Measurements from ENCODE around the gene TBC1D5. TPM values are rescaled to one million over a fixed set of nuclear protein-coding genes. Genes with fewer than 3 reads are reported as not detected.

The TBC1D5 gene
- total RNA-seq, 1 donor from 2014 or later, result 106 TPM

- no peaks in the 10 kb centered on the region for H3K27me3 Mint-ChIP-seq
- peaks cover 50% of the 10 kb centered on the region for H3K36me3 Mint-ChIP-seq (ENCODE audit: low read depth)
- no peak overlapping the region for H3K27ac Mint-ChIP-seq
- peaks cover 17% of the 10 kb centered on the region for H3K4me1 Mint-ChIP-seq
- no peak for TF ChIP-seq CTCF (IDR thresholded peaks at IDR 0.05)
- ChIA-PET CTCF (interaction anchor here (0.6 kb wide), 1 partner anchor 613 kb away, joined by 6 read pairs; no protein-coding TSS in a partner anchor), POLR2A (no interaction called here)
- no peak for ATAC-seq (ENCODE audit: low read depth)
- H3K4me3 Mint-ChIP-seq, result no peak overlapping the region
- H3K9me3 Mint-ChIP-seq, result no peaks in the 10 kb centered on the region
- DNase-seq, result no peak
- intact Hi-C loops (cut with micrococcal nuclease), result no loop called here
These were observed 565.7 kb downstream of the TBC1D5 start for GRCh38 chr3:17176757-17177156.

GRCh38 chr3:17175187-17175807, 567.1 kb downstream of the TBC1D5 start:
- Mint-ChIP-seq H3K4me1 (peaks cover 7% of the 10 kb centered on the region), H3K4me3 (no peak overlapping the region), H3K36me3 (ENCODE audit: low read depth) (peaks cover 44% of the 10 kb centered on the region), H3K27me3 (no peaks in the 10 kb centered on the region), H3K9me3 (no peaks in the 10 kb centered on the region), H3K27ac (no peak overlapping the region)
- intact Hi-C loops (cut with micrococcal nuclease), result no loop called here
- TF ChIP-seq CTCF (IDR thresholded peaks at IDR 0.05), result no peak
- ChIA-PET CTCF (no interaction called here), POLR2A (no interaction called here)
- DNase-seq (no peak), ATAC-seq (ENCODE audit: low read depth) (no peak)

- no peak for ATAC-seq (ENCODE audit: low read depth)
- Mint-ChIP-seq H3K4me3 (no peak overlapping the region), H3K27me3 (no peaks in the 10 kb centered on the region), H3K9me3 (no peaks in the 10 kb centered on the region), H3K27ac (no peak overlapping the region), H3K36me3 (ENCODE audit: low read depth) (peaks cover 73% of the 10 kb centered on the region), H3K4me1 (no peaks in the 10 kb centered on the region)
- no peak for DNase-seq
- TF ChIP-seq CTCF (IDR thresholded peaks at IDR 0.05), result no peak
- intact Hi-C loops (cut with micrococcal nuclease), result no loop called here
- CTCF ChIA-PET, result no interaction called here
- POLR2A ChIA-PET, result no interaction called here
These were observed 576.1 kb downstream of the TBC1D5 start for GRCh38 chr3:17166369-17166768.

- intact Hi-C loops (cut with micrococcal nuclease), result no loop called here
- Mint-ChIP-seq H3K9me3 (no peaks in the 10 kb centered on the region), H3K4me1 (no peaks in the 10 kb centered on the region), H3K27me3 (no peaks in the 10 kb centered on the region), H3K36me3 (ENCODE audit: low read depth) (peaks cover 90% of the 10 kb centered on the region), H3K27ac (no peak overlapping the region), H3K4me3 (no peak overlapping the region)
- no peak for TF ChIP-seq CTCF (IDR thresholded peaks at IDR 0.05)
- CTCF ChIA-PET, result interaction anchor here (0.6 kb wide), 1 partner anchor 277 kb away, joined by 3 read pairs; the partner anchor contains the start of gene PLCL2
- POLR2A ChIA-PET, result no interaction called here
- ATAC-seq (ENCODE audit: low read depth), result no peak
- no peak for DNase-seq
These were observed 580.3 kb downstream of the TBC1D5 start for GRCh38 chr3:17162116-17162515.

- Mint-ChIP-seq H3K4me1 (no peaks in the 10 kb centered on the region), H3K27me3 (no peaks in the 10 kb centered on the region), H3K36me3 (ENCODE audit: low read depth) (peaks cover 91% of the 10 kb centered on the region), H3K9me3 (no peaks in the 10 kb centered on the region), H3K27ac (no peak overlapping the region), H3K4me3 (no peak overlapping the region)
- TF ChIP-seq CTCF (IDR thresholded peaks at IDR 0.05), result no peak
- DNase-seq (no peak), ATAC-seq (ENCODE audit: low read depth) (no peak)
- ChIA-PET CTCF (no interaction called here), POLR2A (no interaction called here)
- intact Hi-C loops (cut with micrococcal nuclease), result no loop called here
These were observed 581.8 kb downstream of the TBC1D5 start for GRCh38 chr3:17160597-17160996.

Measured in activated B cell treated with CpG ODN at 0.5 μM for 24 hours (primary cell).